NCI-H2081 treated with DMSO at 0.1 percent for 48 hours (cell line): Measurements from ENCODE around the gene CYP1A2.
"Not testable (repeated sequence)": the region's sequence is repeated elsewhere in the genome, so short reads cannot be mapped to it uniquely, and the experiment has no call there.

Experiments used
- DNase-seq: peaks from one replicate; lab custom pipeline; 2025; lab: John Stamatoyannopoulos, UW

CYP1A2 gene

GRCh38 chr15:74738239-74738638 is 10.4 kb upstream of the CYP1A2 start:
- not testable (repeated sequence) for DNase-seq

GRCh38 chr15:74742422-74742821 is 6.2 kb upstream of the CYP1A2 start:
- no peak for DNase-seq

- no peak for DNase-seq
Observed at GRCh38 chr15:74746389-74746788, 2.3 kb upstream of the CYP1A2 start.

- DNase-seq, result no peak
Observed at GRCh38 chr15:74749832-74750231, 1.2 kb downstream of the CYP1A2 start.

- DNase-seq, result no peak
Observed at GRCh38 chr15:74750751-74751150, 2.1 kb downstream of the CYP1A2 start.

DNA sequence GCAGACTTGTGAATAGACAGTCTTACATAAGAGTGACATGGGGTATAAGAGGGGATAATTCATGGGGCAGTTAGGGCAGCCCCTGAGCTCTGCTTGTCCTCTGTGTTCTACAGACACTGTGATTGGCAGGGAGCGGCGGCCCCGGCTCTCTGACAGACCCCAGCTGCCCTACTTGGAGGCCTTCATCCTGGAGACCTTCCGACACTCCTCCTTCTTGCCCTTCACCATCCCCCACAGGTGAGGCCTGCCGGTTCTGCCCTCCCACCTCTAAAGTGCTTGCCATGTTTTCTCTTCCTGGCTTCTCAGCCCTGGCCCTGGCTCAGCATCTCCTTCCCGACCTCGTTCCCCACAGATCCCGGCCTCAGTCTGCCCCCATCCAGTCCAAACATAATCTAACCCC is 3.4 kb downstream of the CYP1A2 start:
- DNase-seq, result no peak

GRCh38 chr15:74752531-74752930 is 3.9 kb downstream of the CYP1A2 start:
- DNase-seq, result no peak

GRCh38 chr15:74754593-74755215 is 6.1 kb downstream of the CYP1A2 start:
- no peak for DNase-seq

- DNase-seq, result no peak
Observed at GRCh38 chr15:74758736-74759135, 10.1 kb downstream of the CYP1A2 start.

DNA sequence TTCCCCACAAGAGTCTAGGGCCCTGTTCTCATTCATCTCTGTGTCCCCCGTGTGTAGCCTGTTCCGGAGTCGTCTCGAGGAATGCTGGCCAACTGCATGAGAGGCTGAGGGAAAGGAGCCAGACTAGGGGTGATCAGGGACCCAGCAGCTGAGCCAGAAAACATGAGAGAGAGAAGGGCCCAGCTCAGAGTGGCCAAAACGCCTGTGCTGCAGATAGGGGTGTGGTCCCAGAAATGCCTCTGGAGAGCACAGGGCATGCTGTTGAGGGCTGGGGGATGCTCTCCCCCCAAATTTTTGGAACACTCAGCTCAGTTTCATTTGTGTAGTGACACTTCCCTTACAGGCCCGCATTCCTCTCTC is 14.1 kb downstream of the CYP1A2 start:
- DNase-seq, result no peak

DNA sequence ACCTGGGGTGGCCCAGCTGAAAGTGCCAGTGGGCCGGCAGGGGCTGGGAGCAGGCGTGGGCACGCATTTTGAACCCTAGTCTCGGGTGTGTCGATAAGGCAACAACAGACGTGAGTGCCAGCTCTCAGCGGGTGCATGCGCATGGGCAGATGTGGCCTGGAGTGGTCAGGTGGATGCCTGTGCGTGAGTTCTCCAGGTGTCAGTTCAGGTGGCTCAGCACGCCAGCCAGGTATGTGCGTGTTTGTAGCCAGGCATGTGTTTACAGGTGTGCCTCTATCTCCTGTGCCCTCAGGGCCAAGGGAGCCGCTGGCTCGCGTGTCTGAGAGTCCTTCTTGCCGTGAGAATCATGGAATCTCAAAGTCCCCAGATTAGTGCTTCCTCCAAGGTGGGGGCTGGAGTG is 14.8 kb downstream of the CYP1A2 start:
- no peak for DNase-seq

DNA sequence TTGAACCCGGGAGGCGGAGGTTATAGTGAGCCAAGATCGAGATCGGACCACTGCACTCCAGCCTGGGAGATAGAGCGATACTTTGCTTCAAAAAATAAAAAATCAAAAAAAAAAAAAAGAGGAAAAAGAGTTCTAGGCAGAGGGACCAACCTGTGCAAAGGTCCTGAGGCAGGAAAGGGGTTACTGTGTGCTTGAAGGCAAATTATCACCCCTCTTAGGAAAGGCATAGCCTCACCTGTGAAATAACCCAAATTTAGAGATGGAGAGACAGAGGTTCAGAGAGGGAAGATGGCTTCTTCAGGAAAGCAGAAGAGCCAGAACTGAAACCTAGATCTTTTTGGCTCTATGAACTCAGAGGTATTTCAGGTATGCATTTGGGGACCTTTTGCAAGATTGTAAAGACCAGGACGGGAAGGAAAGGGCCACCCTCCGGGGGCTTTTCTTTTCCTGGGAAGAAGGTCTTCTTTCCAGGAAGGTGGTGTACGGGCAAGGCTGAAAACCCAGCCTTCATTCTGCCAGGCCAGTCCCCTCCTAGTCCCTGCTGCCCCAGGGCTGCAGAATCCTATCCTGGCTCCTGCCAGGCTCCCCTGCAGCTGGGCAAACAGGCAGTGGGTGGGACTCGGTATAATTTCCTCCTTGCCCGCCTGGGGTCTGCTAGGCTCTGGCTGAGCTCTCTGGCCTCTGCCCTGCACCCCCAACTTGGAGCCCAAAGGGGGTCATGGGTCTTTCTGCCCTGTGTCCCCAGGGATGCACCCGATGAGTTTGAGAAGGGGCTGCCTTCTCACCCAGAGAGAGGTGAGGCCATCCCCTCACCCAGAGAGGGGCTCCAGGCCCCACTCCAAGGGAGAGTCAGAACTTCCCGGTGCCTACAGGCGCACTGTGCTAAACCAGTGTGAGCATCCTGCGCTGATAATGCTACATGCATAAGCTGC is 18.8 kb downstream of the CYP1A2 start:
- no peak for DNase-seq

DNA sequence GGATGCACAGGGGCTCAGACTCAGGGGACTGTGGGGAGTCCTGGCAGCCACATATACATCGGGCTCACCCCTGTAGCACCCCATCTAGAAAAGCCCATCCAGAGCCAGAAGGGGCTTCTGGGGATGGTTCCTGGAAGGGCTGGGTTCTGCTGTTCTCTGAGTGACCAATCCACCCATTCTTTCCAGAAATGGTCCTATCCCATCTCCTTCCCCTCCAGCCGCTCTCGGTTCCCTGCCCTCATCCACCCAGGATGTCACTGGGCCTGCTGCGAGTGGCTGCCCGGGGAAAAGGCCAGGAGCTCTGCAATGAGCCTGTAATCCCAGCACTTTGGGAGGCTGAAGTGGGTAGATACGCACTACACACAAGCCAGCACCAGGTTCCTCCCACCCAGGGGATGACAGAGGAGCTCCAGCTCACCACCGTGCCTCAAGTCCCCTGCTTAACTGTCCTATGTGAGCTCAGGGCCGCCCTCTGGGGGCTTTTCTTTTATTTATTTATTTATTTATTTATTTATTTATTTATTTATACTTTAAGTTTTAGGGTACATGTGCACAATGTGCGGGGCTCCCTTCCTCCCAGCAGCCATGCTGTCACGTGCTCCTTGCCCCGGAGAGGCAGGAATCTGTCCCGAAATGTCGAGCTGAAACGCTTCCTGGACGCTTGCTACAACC is 19.6 kb downstream of the CYP1A2 start:
- no peak for DNase-seq

DNA sequence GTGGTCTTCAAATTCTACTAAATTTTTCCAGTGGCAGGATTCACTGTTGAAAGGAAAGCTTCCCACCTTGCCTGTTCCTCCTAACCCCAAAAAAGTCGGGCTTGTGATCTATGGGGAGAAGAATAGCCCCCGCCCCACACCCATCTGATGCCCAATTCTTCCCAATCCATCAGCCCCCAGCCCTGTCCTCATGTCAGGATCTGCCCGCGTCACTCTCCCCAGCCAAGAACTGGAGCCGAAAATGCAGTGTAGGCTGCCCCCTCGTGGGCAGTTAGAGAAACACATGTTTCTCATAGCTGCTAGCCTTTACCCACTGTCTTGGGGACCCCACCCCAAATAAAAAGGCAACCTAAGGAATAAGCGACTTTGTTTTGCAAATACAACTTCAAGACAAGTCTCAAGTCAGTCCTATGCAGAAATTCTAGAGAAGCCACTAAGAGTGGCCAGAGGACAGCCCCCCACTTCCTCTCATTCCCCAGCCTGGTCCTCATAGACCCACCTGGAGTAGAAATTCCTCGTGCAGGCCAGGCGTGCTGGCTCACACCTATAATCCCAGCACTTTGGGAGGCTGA is 20.2 kb downstream of the CYP1A2 start:
- no peak for DNase-seq

GRCh38 chr15:74769463-74770025 is 20.9 kb downstream of the CYP1A2 start:
- DNase-seq, result no peak

- DNase-seq, result no peak
Observed at GRCh38 chr15:74770211-74770903, 21.7 kb downstream of the CYP1A2 start.

DNA sequence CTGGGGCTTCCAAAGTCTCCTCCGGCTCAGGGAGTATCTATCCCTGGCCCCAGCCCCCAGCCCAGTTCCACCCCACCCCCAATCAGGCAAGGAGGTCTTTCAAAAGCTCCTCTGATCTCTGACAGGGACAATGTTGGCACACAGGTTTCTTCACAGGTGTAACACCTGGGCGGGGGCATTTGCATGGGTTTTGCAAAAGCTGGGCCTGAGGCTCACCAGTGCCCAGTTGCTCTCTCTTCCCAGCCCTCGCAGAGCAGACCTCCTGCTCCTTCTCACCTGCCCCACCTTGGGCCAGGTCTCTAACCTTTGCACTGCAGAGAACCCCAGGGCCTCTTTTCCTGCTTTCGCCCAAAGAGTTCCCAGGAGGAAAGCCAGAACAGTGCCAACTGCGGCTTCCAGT is 24.7 kb downstream of the CYP1A2 start:
- DNase-seq, result no peak

GRCh38 chr15:74773731-74774252 is 25.1 kb downstream of the CYP1A2 start:
- DNase-seq, result no peak

DNA sequence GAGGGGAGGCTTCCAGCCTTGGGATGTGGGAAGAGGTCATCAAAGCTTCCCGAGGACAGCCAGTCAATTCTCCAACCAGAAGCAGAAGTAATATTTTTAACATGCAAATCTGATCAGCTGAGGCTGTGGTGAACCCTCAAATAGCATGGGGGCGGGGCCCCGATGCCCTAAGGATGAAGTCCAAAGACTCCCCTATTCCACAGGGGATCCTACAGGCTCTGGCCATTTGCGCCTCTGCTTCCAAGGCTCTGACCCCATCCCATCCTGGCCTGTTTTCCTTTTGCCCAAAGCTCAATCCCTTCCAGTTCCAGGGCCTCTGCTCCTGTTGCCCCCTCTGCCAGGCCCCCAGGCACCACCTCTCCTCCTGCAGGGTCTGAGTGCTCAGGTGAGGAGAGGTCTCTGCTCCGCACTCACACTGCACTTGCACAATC is 26.5 kb downstream of the CYP1A2 start:
- DNase-seq, result no peak

DNA sequence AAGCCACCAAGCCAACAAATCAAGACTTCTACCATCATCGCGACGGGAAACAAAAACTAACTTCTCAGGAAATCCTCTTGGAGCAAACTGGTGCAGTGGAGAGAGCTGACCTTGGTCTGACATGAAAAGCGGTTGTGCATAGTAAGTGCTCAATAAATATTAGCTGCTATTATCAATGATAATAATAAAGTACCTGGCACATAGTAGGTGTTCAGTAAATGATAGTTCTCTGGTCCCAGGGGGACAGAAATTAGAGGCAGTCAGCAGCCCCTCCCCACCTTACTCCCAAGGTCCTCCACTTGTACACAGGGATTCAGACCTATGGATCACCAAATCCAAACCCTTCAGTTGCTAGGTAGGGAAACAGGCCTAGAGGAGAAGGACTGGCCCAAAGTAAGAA is 27.2 kb downstream of the CYP1A2 start:
- no peak for DNase-seq
